ENCODE data around the gene CTTNBP2. TPM values are rescaled to one million over a fixed set of nuclear protein-coding genes. Genes with fewer than 3 reads are reported as not detected.

The CTTNBP2 gene
- total and polyA plus RNA-seq, 2 of the 4 experiments (the other 2 are of a cell fraction) = 6.6 to 11.3 TPM

DNA sequence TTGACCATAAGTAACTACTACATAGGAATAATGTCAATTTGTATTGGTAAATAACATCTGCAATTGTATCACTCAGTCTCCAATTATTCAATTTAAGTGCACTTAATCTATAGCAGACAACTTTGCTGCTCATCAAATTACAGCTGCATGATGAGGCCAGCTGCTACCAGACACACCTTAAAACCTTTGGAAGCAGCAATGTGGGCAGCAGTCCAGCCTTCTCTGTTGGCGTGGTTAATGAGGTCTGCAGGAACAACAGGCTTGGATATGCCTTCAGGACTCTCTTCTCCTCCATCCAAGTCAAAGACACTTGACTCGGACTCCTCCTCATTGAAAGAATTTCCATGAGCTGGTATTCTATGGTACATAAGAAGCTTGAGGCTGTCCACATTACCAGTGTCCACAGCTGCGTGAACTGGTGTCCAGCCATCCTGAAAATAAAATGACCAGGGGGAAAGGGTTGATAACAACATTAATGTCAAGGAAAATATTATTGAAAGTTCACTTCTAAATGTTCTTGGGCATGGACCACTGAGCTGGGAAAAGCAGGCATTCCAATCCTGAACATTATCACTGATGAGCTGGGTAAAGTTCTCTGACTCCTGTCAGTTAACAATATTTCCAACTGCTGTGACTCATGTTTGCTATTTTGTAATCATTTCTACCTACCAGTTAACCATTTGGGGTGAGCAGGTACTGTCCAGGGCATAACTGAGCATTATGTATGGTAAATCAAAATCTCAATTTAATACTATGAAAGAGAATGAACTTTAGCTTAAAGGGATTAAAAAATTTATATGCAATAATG lies 95.7 kb downstream of the CTTNBP2 start:
- Histone ChIP-seq H3K56ac (ENCODE audit: extremely low read depth, insufficient read depth, low read length) (no peak overlapping the region), H2BK20ac (ENCODE audit: low read depth, low read length) (no peak overlapping the region), H3K18ac (ENCODE audit: low read depth, low read length) (no peak overlapping the region), H3K4me2 (ENCODE audit: low read depth, low read length) (no peak overlapping the region), H3K9ac (ENCODE audit: low read depth, low read length) (no peak overlapping the region), H4K20me1 (ENCODE audit: insufficient read depth, low read length) (no peaks in the 10 kb centered on the region), H3K9me1 (ENCODE audit: insufficient read depth, low read length) (no peaks in the 10 kb centered on the region), H3K4me3 (ENCODE audit: insufficient read depth, low read depth, low read length) (no peak overlapping the region), H3K23ac (ENCODE audit: low read depth, low read length) (no peak overlapping the region), H2BK5ac (ENCODE audit: low read depth, low read length, poor library complexity, severe bottlenecking) (no peak overlapping the region), H3K27ac (ENCODE audit: insufficient read depth, low read length) (no peak overlapping the region), H3K4me1 (ENCODE audit: control insufficient read depth, insufficient read depth, low read length) (no peaks in the 10 kb centered on the region; the same call in 1 of the 2 replicates), H3K4ac (ENCODE audit: low read depth, low read length) (no peak overlapping the region), H2BK120ac (ENCODE audit: low read depth, low read length) (no peak overlapping the region), H3K14ac (replicated peaks; ENCODE audit: low read depth, low read length) (no peak overlapping the region), H3K27me3 (ENCODE audit: control insufficient read depth, insufficient read depth, low read length) (no peaks in the 10 kb centered on the region), H2AK9ac (replicated peaks; ENCODE audit: low read depth, low read length, poor library complexity) (no peak overlapping the region), H3K79me1 (ENCODE audit: low read depth in 1 of 2, low read length in 2 of 2) (no peaks in the 10 kb centered on the region), H2AK5ac (ENCODE audit: low read depth, low read length) (no peak overlapping the region), H2AFZ (replicated peaks; ENCODE audit: low read length, poor library complexity) (no peak overlapping the region), H4K5ac (ENCODE audit: low read depth, low read length) (no peak overlapping the region), H3K9me3 (ENCODE audit: control insufficient read depth, insufficient read depth, low read length) (no peaks in the 10 kb centered on the region), H2BK15ac (ENCODE audit: low read depth, low read length) (no peak overlapping the region), H3K36me3 (ENCODE audit: control insufficient read depth, insufficient read depth, low read length) (peaks cover 4% of the 10 kb centered on the region; the same call in 1 of the 2 replicates), H4K8ac (ENCODE audit: low read depth in 2 of 2, low read length in 2 of 2) (no peak overlapping the region), H4K91ac (ENCODE audit: insufficient read depth, low read depth, low read length) (no peak overlapping the region)
- intact Hi-C loops (cut with micrococcal nuclease) (no loop called here), in situ Hi-C loops (cut with MboI; ENCODE audit: low sequenced_read_pairs) (no loop called here), dilution Hi-C loops (cut with HindIII; ENCODE audit: low sequenced_read_pairs, unreplicated experiment) (no loop called here)
- WGBS, 2 experiments (ENCODE audit: extremely low coverage in 2 of 2, insufficient read length in 1 of 2) = no CpG with 5 or more reads among the region's 3 CpGs
- CTCF ChIA-PET = no interaction called here
- DNase-seq (no peak), ATAC-seq (ENCODE audit: low read depth) (no peak)
- no TSS peak for BruUV-seq (replicated peaks)
- TF ChIP-seq, protein P1, sequence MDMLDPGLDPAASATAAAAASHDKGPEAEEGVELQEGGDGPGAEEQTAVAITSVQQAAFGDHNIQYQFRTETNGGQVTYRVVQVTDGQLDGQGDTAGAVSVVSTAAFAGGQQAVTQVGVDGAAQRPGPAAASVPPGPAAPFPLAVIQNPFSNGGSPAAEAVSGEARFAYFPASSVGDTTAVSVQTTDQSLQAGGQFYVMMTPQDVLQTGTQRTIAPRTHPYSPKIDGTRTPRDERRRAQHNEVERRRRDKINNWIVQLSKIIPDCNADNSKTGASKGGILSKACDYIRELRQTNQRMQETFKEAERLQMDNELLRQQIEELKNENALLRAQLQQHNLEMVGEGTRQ (IDR thresholded peaks at IDR 0.05; ENCODE audit: low read depth, low read length) = no peak
- TF ChIP-seq, protein P2, sequence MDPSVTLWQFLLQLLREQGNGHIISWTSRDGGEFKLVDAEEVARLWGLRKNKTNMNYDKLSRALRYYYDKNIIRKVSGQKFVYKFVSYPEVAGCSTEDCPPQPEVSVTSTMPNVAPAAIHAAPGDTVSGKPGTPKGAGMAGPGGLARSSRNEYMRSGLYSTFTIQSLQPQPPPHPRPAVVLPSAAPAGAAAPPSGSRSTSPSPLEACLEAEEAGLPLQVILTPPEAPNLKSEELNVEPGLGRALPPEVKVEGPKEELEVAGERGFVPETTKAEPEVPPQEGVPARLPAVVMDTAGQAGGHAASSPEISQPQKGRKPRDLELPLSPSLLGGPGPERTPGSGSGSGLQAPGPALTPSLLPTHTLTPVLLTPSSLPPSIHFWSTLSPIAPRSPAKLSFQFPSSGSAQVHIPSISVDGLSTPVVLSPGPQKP (IDR thresholded peaks at IDR 0.05; ENCODE audit: borderline replicate concordance, low read depth, low read length) = no peak
- TF ChIP-seq BHLHE40 (IDR thresholded peaks at IDR 0.05; ENCODE audit: low read depth, low read length) = no peak
- TF ChIP-seq MAFK (IDR thresholded peaks at IDR 0.05; ENCODE audit: low read depth, low read length) = no peak
- no peak for TF ChIP-seq MXI1 (IDR thresholded peaks at IDR 0.05; ENCODE audit: borderline replicate concordance, low read depth, low read length)
- TF ChIP-seq RFX5 (IDR thresholded peaks at IDR 0.05; ENCODE audit: low read depth, low read length) = no peak
- TF ChIP-seq RCOR1 (IDR thresholded peaks at IDR 0.05; ENCODE audit: insufficient replicate concordance, low read length) = no peak
- TF ChIP-seq MAZ (IDR thresholded peaks at IDR 0.05; ENCODE audit: borderline replicate concordance, low read depth, low read length) = no peak
- TF ChIP-seq POLR2A (IDR thresholded peaks at IDR 0.05; ENCODE audit: low read depth, low read length) = no peak
- no peak for TF ChIP-seq NFE2L2 (IDR thresholded peaks at IDR 0.05; ENCODE audit: low read depth, low read length)
- TF ChIP-seq FOS (IDR thresholded peaks at IDR 0.05; ENCODE audit: low read depth, low read length) = no peak
- no peak for TF ChIP-seq CEBPB (IDR thresholded peaks at IDR 0.05; ENCODE audit: low read depth, low read length)
- TF ChIP-seq RAD21 (IDR thresholded peaks at IDR 0.05; ENCODE audit: low read length) = no peak
- TF ChIP-seq SMC3 (IDR thresholded peaks at IDR 0.05; ENCODE audit: low read depth, low read length) = no peak
- no peak for TF ChIP-seq CHD1 (IDR thresholded peaks at IDR 0.05; ENCODE audit: low read depth, low read length)
- TF ChIP-seq, protein P3, sequence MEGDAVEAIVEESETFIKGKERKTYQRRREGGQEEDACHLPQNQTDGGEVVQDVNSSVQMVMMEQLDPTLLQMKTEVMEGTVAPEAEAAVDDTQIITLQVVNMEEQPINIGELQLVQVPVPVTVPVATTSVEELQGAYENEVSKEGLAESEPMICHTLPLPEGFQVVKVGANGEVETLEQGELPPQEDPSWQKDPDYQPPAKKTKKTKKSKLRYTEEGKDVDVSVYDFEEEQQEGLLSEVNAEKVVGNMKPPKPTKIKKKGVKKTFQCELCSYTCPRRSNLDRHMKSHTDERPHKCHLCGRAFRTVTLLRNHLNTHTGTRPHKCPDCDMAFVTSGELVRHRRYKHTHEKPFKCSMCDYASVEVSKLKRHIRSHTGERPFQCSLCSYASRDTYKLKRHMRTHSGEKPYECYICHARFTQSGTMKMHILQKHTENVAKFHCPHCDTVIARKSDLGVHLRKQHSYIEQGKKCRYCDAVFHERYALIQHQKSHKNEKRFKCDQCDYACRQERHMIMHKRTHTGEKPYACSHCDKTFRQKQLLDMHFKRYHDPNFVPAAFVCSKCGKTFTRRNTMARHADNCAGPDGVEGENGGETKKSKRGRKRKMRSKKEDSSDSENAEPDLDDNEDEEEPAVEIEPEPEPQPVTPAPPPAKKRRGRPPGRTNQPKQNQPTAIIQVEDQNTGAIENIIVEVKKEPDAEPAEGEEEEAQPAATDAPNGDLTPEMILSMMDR (conservative IDR thresholded peaks at IDR 0.05; ENCODE audit: low read depth, low read length) = no peak
- POLR2A ChIA-PET (ENCODE audit: unreplicated experiment) = no interaction called here
